ENCODE measurements around the gene AGAP3.

The AGAP3 gene

DNA sequence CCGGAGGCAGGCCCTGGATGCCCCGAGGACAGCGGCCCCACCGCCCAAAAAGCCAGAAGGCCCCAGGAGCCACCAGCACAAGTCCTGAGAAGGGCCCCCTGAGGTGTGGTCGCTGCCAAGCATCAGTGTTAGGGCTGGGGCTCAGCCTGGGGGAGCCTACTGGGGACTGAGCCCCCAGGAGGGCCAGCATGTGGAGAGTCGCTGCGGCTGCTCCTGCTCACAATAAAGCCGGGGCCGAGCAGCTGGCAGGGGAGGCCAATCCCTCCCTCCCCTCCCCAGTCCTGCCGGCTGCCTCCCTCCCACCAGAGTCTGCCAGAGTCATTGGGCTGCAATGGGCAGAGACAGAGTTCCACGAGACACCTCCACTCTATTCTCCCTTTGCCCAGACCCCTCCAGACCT lies 41.0 kb upstream of the AGAP3 start:
- DNase-seq (ENCODE audit: low read depth, low spot score): no peak
- Histone ChIP-seq H3K4me1 (ENCODE audit: insufficient read depth, insufficient read length) (peaks cover under 1% of the 10 kb centered on the region), H3K27me3 (ENCODE audit: insufficient read depth, insufficient read length) (peaks cover 9% of the 10 kb centered on the region), H3K9ac (ENCODE audit: insufficient read length, low read depth) (no peak overlapping the region), H3K4me3 (ENCODE audit: insufficient read length, low read depth) (no peak overlapping the region), H3K9me3 (ENCODE audit: insufficient read depth, low read length) (no peaks in the 10 kb centered on the region), H3K36me3 (ENCODE audit: insufficient read depth, insufficient read length, low read length) (peaks cover 43% of the 10 kb centered on the region)
- TF ChIP-seq ZNF274 (IDR thresholded peaks at IDR 0.05; ENCODE audit: low read depth, low read length): no peak
- no peak for TF ChIP-seq YY1 (IDR thresholded peaks at IDR 0.05; ENCODE audit: insufficient read depth, insufficient read length)
- no peak for TF ChIP-seq SUZ12 (IDR thresholded peaks at IDR 0.05; ENCODE audit: extremely low read depth, insufficient read depth, insufficient read length)

- Histone ChIP-seq H3K4me1 (ENCODE audit: insufficient read depth, insufficient read length) (peaks cover 3% of the 10 kb centered on the region), H3K9ac (ENCODE audit: insufficient read length, low read depth) (no peak overlapping the region), H3K27me3 (ENCODE audit: insufficient read depth, insufficient read length) (peaks cover 16% of the 10 kb centered on the region), H3K4me3 (ENCODE audit: insufficient read length, low read depth) (no peak overlapping the region), H3K9me3 (ENCODE audit: insufficient read depth, low read length) (no peaks in the 10 kb centered on the region), H3K36me3 (ENCODE audit: insufficient read depth, insufficient read length, low read length) (peaks cover 43% of the 10 kb centered on the region)
- DNase-seq (ENCODE audit: low read depth, low spot score): no peak
- TF ChIP-seq ZNF274 (IDR thresholded peaks at IDR 0.05; ENCODE audit: low read depth, low read length) (no peak), YY1 (IDR thresholded peaks at IDR 0.05; ENCODE audit: insufficient read depth, insufficient read length) (no peak), SUZ12 (IDR thresholded peaks at IDR 0.05; ENCODE audit: extremely low read depth, insufficient read depth, insufficient read length) (no peak)
These were observed 40.3 kb upstream of the AGAP3 start for GRCh38 chr7:151045967-151046366.

DNA sequence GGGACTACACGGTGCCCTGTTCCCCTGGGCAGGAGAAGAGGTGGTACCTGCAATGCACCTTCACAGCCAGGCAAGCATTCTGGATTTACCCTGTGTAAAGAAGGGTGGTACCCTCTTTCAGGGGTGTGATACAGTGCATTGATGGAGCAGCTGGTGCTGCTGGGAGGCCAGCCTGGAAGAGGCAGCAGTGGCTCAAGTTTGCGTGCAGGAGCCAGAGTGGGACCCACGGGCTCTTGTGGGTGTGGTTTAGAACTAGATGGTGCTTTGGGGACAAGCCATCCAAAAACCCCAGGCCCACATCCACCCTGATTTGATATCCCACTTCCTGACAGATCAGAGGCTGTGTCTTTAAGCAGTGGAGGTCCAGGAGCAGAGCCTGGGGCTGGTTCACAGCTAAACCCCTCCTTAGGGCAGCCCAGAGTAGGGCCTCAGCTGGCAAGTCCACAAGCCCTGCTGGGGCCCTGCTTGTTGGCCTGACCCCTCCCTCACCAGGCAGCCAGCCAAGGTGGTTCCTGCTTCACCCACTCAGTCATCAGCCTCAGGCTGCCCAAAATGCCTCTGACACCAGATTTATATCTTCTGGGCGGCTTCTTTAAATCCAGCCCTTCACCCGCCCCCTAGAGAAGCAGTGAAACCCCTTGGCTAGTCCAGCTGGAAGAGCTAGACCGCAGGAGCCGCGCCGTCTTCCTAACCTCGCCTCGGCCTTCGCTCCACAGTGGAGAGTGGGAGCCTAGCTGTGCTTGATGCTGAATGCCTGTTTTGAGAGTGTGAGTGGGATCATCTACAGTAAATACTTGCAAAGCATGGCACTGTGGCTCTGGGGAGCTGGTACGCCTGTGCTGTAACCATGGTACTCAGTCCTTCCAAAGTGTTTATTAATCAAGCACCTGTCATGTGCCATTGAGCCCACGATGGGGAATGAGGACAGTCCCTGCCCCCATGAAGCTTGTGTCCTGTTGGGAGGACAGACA lies 39.4 kb upstream of the AGAP3 start:
- peaks cover 35% of the 10 kb centered on the region for H3K36me3 ChIP-seq (ENCODE audit: insufficient read depth, insufficient read length, low read length)
- peaks cover 20% of the 10 kb centered on the region for H3K27me3 ChIP-seq (ENCODE audit: insufficient read depth, insufficient read length)
- no peak overlapping the region for H3K4me3 ChIP-seq (ENCODE audit: insufficient read length, low read depth)
- TF ChIP-seq ZNF274 (IDR thresholded peaks at IDR 0.05; ENCODE audit: low read depth, low read length): no peak
- no peak for TF ChIP-seq SUZ12 (IDR thresholded peaks at IDR 0.05; ENCODE audit: extremely low read depth, insufficient read depth, insufficient read length)
- no peak for TF ChIP-seq YY1 (IDR thresholded peaks at IDR 0.05; ENCODE audit: insufficient read depth, insufficient read length)
- H3K9me3 ChIP-seq (ENCODE audit: insufficient read depth, low read length): no peaks in the 10 kb centered on the region
- DNase-seq (ENCODE audit: low read depth, low spot score): no peak
- no peak overlapping the region for H3K9ac ChIP-seq (ENCODE audit: insufficient read length, low read depth)
- H3K4me1 ChIP-seq (ENCODE audit: insufficient read depth, insufficient read length): peaks cover 3% of the 10 kb centered on the region

DNA sequence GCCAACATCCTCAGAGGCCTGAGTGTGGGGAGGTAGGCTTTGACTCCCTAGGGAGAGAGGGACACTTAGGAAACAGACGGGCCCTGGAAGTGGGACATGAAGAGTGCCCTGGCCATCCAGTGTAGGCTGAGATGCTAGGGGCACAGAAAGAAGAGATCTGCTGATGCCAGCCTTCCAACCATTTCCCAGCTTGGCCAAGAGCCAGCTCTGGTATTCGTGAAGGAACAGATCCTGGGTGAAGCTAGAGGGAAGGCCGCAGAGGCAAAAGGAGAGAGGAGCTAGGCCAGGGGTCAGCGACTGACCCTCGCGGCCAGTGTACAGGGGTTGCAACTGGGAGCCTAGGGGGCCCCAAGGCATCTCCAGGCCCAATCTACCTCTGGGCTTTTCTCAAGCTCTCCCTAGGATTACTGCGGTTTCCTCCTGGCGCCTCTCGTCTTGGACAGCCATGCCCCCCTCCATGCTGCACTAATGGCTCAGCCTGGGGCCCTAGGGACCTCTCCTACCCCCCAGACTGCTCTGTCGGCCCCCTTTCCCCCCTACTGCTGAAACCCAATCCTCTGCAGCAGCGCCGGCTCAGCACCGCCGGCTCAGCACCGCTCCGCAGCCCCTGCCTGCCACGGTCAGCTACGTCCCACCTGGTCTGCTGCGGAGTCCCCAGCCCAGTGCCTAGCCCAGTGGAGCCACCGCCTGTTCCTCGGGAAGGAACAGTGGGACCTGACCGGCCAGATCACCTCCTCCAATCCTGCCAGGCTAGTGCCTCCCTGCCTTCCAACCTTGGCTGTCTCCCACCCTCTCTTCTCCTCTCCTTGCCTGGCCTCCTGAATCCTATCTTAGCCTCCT lies 38.1 kb upstream of the AGAP3 start, which contains the start of gene ASIC3:
Gene ASIC3, plus strand, starts transcription at position 556 of the 840 bp plus-strand sequence. CDS start 355 bp downstream, outside the sequence.
- H3K4me3 ChIP-seq (ENCODE audit: insufficient read length, low read depth): no peak within 1 kb of the TSS
- no peak for TF ChIP-seq SUZ12 (IDR thresholded peaks at IDR 0.05; ENCODE audit: extremely low read depth, insufficient read depth, insufficient read length)
- TF ChIP-seq YY1 (IDR thresholded peaks at IDR 0.05; ENCODE audit: insufficient read depth, insufficient read length): no peak
- no peak for TF ChIP-seq ZNF274 (IDR thresholded peaks at IDR 0.05; ENCODE audit: low read depth, low read length)
- peaks cover 3% of the 10 kb centered on the region for H3K4me1 ChIP-seq (ENCODE audit: insufficient read depth, insufficient read length)
- no peak for DNase-seq (ENCODE audit: low read depth, low spot score)
- H3K36me3 ChIP-seq (ENCODE audit: insufficient read depth, insufficient read length, low read length): peaks cover 24% of the 10 kb centered on the region
- no peaks in the 10 kb centered on the region for H3K9me3 ChIP-seq (ENCODE audit: insufficient read depth, low read length)
- no peak within 1 kb of the TSS for H3K9ac ChIP-seq (ENCODE audit: insufficient read length, low read depth)
- peaks cover 26% of the 10 kb centered on the region for H3K27me3 ChIP-seq (ENCODE audit: insufficient read depth, insufficient read length)

- H3K9me3 ChIP-seq (ENCODE audit: insufficient read depth, low read length): no peaks in the 10 kb centered on the region
- no peak overlapping the region for H3K4me3 ChIP-seq (ENCODE audit: insufficient read length, low read depth)
- H3K36me3 ChIP-seq (ENCODE audit: insufficient read depth, insufficient read length, low read length): peaks cover 21% of the 10 kb centered on the region
- H3K27me3 ChIP-seq (ENCODE audit: insufficient read depth, insufficient read length): peaks cover 26% of the 10 kb centered on the region
- TF ChIP-seq YY1 (IDR thresholded peaks at IDR 0.05; ENCODE audit: insufficient read depth, insufficient read length): no peak
- no peak for TF ChIP-seq ZNF274 (IDR thresholded peaks at IDR 0.05; ENCODE audit: low read depth, low read length)
- TF ChIP-seq SUZ12 (IDR thresholded peaks at IDR 0.05; ENCODE audit: extremely low read depth, insufficient read depth, insufficient read length): no peak
- DNase-seq (ENCODE audit: low read depth, low spot score): no peak
- no peak overlapping the region for H3K9ac ChIP-seq (ENCODE audit: insufficient read length, low read depth)
- H3K4me1 ChIP-seq (ENCODE audit: insufficient read depth, insufficient read length): peaks cover 3% of the 10 kb centered on the region
These were observed 37.3 kb upstream of the AGAP3 start for GRCh38 chr7:151048911-151049463.

DNA sequence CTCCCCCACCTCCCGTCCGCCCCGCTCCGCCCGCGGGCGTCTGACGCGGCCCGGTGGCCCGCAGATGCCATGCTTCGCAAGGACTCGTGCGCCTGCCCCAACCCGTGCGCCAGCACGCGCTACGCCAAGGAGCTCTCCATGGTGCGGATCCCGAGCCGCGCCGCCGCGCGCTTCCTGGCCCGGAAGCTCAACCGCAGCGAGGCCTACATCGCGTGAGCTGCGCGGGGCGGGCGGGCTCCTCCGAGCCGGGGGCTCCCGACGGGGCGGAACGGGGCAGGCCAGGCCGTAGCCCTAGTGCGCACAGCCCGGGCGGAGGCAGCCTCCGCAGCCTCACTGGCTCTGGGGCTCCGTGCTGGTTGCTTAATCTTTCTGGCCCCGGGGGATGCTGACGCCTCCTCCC lies 35.2 kb upstream of the AGAP3 start:
- DNase-seq (ENCODE audit: low read depth, low spot score): peak; percentile 83
- peaks cover 11% of the 10 kb centered on the region for H3K36me3 ChIP-seq (ENCODE audit: insufficient read depth, insufficient read length, low read length)
- H3K4me1 ChIP-seq (ENCODE audit: insufficient read depth, insufficient read length): peaks cover 8% of the 10 kb centered on the region
- no peak overlapping the region for H3K4me3 ChIP-seq (ENCODE audit: insufficient read length, low read depth)
- peak overlapping the region; percentile 21 for H3K9ac ChIP-seq (ENCODE audit: insufficient read length, low read depth)
- TF ChIP-seq ZNF274 (IDR thresholded peaks at IDR 0.05; ENCODE audit: low read depth, low read length) (no peak), YY1 (IDR thresholded peaks at IDR 0.05; ENCODE audit: insufficient read depth, insufficient read length) (no peak), SUZ12 (IDR thresholded peaks at IDR 0.05; ENCODE audit: extremely low read depth, insufficient read depth, insufficient read length) (no peak)
- no peaks in the 10 kb centered on the region for H3K9me3 ChIP-seq (ENCODE audit: insufficient read depth, low read length)
- H3K27me3 ChIP-seq (ENCODE audit: insufficient read depth, insufficient read length): peaks cover 29% of the 10 kb centered on the region
